GM21447 (cell line): ENCODE measurements around the gene TMEM134.

Experiments used
- ATAC-seq: cut with Tn5 transposase; IDR thresholded peaks from one replicate; pipeline ENCODE4 v1.9.1; 2021; ENCODE audit not compliant: unreplicated experiment

Gene TMEM134

GRCh38 chr11:67463680-67464410 is 5.2 kb downstream of the TMEM134 start:
- ATAC-seq = no peak

- no peak for ATAC-seq
Observed at GRCh38 chr11:67463186-67463585, 5.9 kb downstream of the TMEM134 start.

GRCh38 chr11:67458266-67458665 is 10.8 kb downstream of the TMEM134 start:
- no peak for ATAC-seq

GRCh38 chr11:67457453-67457852 is 11.6 kb downstream of the TMEM134 start:
- no peak for ATAC-seq

- no peak for ATAC-seq
Observed at GRCh38 chr11:67456068-67456705, 12.9 kb downstream of the TMEM134 start.

DNA sequence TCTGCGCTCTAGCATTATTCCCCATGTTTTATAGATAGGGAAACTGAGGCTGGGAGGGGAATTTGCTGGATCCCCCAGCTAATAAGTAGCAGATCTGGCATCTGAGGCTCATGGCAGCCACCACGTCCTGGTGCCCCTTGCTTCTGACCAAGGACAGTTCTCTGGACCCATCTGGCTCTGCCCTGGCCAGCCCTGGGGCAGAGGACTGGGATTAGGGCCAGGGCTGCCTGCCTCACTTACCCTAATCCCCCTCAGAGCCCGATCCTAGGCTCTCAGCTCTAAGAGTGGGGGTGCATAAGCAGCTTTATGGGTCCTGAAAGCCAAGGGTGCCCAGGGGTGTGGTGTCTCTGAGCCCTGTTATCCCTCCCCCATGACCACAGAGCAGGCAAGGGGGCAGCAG is 14.0 kb downstream of the TMEM134 start, which contains the start of gene CABP4:
CABP4 (plus strand) TSS at position 301 of the 400 bp plus-strand sequence; CDS start at position 371, 70 bp downstream.
- ATAC-seq = no peak

- no peak for ATAC-seq
Observed at GRCh38 chr11:67453816-67454732, 15.0 kb downstream of the TMEM134 start.

DNA sequence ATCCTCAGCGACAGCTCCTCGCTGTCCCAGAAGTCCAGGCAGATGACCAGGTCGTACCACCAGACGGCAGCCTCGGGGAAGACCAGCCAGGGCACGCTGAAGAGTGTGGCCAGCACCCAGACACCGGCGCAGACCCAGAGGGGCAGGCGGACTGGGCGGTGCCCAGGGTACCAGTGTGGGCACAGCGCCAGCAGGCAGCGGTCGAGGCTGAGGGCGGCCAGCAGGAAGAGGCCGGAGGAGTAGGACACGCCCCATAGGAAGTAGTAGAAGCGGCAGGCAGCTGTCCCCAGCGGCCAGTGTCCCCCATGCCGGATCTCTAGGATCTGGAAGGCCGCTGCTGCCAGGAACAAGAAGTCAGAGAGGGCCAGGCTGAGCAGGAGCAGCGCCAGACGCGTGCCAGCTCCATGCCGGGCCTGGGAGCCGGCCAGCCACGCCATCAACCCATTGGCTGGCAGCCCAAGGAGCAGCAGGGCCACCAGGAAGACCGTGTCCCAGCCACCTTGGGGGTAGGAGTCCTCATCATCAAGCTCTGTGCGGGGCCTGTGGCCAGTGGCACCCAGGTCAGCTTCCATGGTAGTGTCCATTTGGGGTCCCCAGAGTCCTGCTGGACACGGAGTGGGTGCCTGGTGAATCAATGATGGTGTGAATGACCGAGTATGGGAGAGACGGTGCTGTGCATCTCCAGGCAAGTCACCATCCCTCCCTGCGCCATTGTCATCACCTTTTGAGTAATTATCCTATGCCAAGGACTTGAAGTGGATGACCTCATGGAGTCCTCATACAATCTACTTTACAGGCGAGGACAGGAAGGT is 16.7 kb downstream of the TMEM134 start, which contains the start of gene GPR152:
GPR152 (minus strand) TSS at position 589 of the 812 bp plus-strand sequence; CDS start at position 584, 5 bp downstream.
- no peak for ATAC-seq

DNA sequence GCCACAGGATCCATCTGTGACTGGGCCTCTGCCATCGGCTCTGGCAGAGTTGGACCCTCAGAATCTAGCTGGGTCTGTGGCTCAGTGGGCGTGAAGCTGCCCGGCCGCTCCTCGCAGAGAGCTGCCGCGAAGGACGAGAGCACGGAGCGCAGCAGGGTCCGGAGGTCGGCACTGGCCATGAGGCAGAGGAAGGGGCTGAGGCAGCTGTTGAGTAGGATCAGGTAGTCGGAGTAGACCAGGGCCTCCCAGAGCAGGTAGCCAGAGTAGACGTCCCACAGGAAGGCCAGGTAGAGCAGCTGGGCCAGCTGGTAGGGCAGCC is 17.4 kb downstream of the TMEM134 start:
- ATAC-seq = no peak

GRCh38 chr11:67450796-67451657 is 18.0 kb downstream of the TMEM134 start:
- no peak for ATAC-seq

GRCh38 chr11:67449116-67449844 is 19.8 kb downstream of the TMEM134 start:
- no peak for ATAC-seq

DNA sequence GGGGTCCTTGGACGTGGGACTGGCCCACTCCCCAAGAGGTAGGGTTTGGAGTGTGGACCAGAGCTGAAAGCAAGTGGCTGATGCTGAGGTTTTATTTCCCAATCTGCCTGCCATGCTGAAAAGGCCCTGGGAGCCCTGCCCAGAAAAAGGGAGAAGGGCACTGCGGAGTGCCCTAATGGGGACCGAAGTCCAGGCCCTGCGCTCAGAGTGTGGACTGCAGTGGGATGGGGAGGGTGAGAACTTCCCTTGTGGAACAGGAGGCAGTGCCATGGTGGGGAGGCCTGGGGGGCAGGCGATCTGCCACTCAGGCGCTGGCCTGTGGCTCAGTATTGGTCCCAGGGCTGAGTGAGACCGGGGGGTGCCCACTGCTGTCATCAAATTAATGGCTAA is 20.8 kb downstream of the TMEM134 start:
- ATAC-seq = no peak

GRCh38 chr11:67445515-67445914 is 23.5 kb downstream of the TMEM134 start:
- ATAC-seq = no peak

GRCh38 chr11:67442504-67443404 is 26.3 kb downstream of the TMEM134 start:
- no peak for ATAC-seq

DNA sequence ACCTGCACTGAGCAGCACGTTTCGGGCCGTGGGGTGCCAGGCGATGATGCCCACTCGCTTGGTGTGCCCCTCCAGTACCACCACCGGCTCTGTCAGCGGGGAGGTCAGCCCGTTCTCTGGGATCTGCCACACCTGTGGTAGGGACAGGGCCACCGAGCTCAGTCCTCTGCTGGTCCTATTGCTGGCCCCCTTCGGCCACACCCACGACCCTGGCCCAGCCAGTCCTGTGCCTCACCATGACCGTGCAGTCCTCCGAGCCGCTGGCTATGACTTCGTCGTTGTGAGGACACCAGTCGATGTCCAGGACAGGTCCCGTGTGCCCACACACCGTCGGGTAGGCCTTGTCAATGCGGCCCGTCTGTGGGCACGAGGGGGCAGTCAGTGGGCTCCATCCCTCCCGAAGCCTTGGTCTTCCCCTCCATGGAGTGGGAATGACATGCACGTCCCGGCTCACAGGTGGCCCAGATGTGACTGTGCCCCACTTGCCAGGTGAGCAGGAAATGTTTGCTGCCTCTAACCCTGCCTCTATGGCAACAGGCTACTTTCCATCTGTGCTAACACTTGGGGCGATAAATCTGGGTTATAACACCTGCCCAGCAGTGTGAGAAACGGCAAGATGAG is 27.2 kb downstream of the TMEM134 start:
- no peak for ATAC-seq

DNA sequence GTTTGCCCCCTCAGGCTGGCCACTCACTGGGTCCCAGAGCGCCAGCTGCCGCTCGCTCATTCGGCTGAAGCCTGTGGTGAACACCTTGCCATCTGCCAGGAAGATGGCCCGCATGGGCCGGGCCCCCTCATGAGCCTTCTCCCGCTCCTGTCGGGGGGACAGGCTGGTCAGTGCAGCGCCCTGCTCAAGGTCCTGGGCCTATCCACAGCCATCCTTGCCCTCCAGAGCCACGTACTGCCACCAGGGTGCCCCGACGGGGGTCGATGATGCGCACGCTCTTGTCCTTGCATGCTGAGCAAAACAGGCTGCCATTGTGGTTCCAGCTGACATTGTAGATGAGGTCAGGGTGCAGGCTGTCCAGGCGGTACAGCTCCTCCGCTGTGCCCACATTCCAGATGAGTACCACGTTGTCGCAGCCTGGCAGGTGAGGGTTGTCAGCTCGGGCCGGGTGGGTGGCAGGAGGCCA is 27.9 kb downstream of the TMEM134 start:
- ATAC-seq = no peak
